ENCODE data around the gene NASP. TPM values are rescaled to one million over a fixed set of nuclear protein-coding genes. Genes with fewer than 3 reads are reported as not detected.

NASP gene
- total and polyA plus RNA-seq, 2 of the 13 experiments (the other 11 are each of a cell fraction or from before 2014, with no cell fraction given), result 132 to 256 TPM

DNA sequence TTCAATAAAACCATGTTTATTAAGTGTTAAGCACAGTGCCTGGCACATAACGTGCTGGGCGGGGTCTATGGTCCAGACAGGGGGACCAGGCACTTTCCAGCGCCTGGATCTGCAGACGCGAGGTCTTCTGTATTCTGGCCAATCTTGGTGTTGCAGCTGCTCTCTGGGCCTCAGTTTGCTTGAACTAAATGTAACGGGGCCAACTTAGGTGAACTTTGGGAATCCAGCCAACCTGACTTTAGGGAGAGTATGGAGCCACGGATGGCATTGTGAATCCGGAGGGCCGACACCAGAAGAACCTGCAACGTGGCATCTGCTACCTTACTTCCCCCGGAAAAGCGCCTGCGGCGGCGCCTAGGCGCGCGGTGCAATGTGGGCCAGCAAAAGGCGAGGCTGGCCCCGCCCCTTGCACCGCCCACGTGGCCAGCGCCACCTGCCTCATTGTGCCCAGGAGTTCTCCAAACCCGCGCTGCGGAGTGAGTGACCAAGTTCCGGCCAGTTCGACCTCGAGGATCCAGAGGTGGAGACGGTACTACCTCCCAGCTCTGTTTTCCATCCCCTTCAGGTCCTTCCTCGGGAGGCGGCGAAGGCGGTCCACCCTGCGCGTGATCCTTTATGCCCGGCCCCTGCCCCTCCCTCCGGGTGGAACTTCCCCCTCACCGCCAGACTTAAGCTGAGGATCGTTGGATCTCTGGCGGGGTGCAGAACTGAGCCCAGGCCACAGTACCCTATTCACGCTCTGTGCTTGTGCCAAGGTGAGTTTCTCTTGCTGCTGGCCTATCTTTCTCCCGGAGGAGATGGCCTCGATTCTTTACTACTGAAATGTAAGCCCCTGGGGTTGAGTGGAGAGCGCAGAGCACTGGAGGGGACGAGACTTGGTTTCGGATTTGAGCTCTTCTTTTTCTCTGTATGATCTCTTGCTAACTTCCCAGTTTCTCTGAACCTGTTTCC lies 33.2 kb upstream of the NASP start, which contains the start of gene AKR1A1 (continued):
- TF ChIP-seq ARID2 (CRISPR knock-in tag; IDR thresholded peaks at IDR 0.05; ENCODE audit: borderline replicate concordance) (peak; percentile 95), ZNF607 (CRISPR knock-in tag; IDR thresholded peaks at IDR 0.05; ENCODE audit: borderline replicate concordance) (peak; percentile 99), ZBED4 (CRISPR knock-in tag; IDR thresholded peaks at IDR 0.05; ENCODE audit: borderline replicate concordance) (peak; percentile 67; the same call in 1 of the 2 replicates), NR1H2 (CRISPR knock-in tag; IDR thresholded peaks at IDR 0.05; ENCODE audit: borderline replicate concordance, low read depth) (no peak), MBNL3 (CRISPR knock-in tag; conservative IDR thresholded peaks at IDR 0.05) (no peak), PAF1 (CRISPR knock-in tag; IDR thresholded peaks at IDR 0.05) (no peak), ZNF768 (CRISPR knock-in tag; IDR thresholded peaks at IDR 0.05) (peak; percentile 68; the same call in 1 of the 2 replicates), NPAS2 (CRISPR knock-in tag; IDR thresholded peaks at IDR 0.05; ENCODE audit: borderline replicate concordance) (no peak), EED (CRISPR knock-in tag; IDR thresholded peaks at IDR 0.05) (peak; percentile 38; the same call in 1 of the 2 replicates), ZNF318 (CRISPR knock-in tag; IDR thresholded peaks at IDR 0.05) (no peak; the same call in 1 of the 2 replicates), PHF20 (CRISPR knock-in tag; IDR thresholded peaks at IDR 0.05) (peak; percentile 85), ATF2 (CRISPR knock-in tag; IDR thresholded peaks at IDR 0.05) (no peak), MTA1 (CRISPR knock-in tag; IDR thresholded peaks at IDR 0.05; ENCODE audit: borderline replicate concordance) (peak; percentile 47; the same call in 1 of the 2 replicates), CREM (IDR thresholded peaks at IDR 0.05) (peak; percentile 48), CREM (CRISPR knock-in tag; IDR thresholded peaks at IDR 0.05) (no peak)

Data from HepG2 (cell line).